Heart left ventricle (tissue), 16 donors: ENCODE measurements around the gene ADAMTSL1. TPM values are rescaled to one million over a fixed set of nuclear protein-coding genes. Genes with fewer than 3 reads are reported as not detected.

Source experiments
- ATAC-seq, 4 donors: fragments of 200-7000 bp; cut with Tn5 transposase; one replicate each; pipeline ENCODE4 v1.9.1; 2020 to 2022; ENCODE audit warnings: moderate library complexity in 4 of 4, mild to moderate bottlenecking in 3 of 4, moderate number of reproducible peaks in 1 of 4
- DNase-seq, 5 donors: peaks; one replicate each; pipeline ENCODE4 v3.0.0-alpha.2; 2020
- H3K27ac ChIP-seq, 12 donors: fragments of 200-600 bp; sonication (generic) in 4 of 12; one replicate each; pipeline versions ENCODE4 v1.5.0 to v1.8.0; 2016 to 2022; ENCODE audit warnings: mild to moderate bottlenecking in 2 of 12
- H3K27me3 ChIP-seq, 9 donors: fragments of 200-600 bp; sonication (generic) in 2 of 9; one replicate each; pipeline versions ENCODE4 v1.5.1 to v1.8.0; 2016 to 2022; ENCODE audit warnings: mild to moderate bottlenecking in 3 of 9
- H3K36me3 ChIP-seq, 9 donors: fragments of 200-600 bp; sonication (generic) in 2 of 9; one replicate each; pipeline versions ENCODE4 v1.5.0 to v1.8.0; 2018 to 2022; ENCODE audit warnings: mild to moderate bottlenecking in 2 of 9
- H3K4me1 ChIP-seq, 12 donors: fragments of 200-600 bp; sonication (generic) in 4 of 12; one replicate each; pipeline versions ENCODE4 v1.5.0 to v1.8.0; 2016 to 2022; ENCODE audit warnings: mild to moderate bottlenecking in 3 of 12
- H3K4me3 ChIP-seq, 12 donors: fragments of 200-600 bp; sonication (generic) in 4 of 12; one replicate each; pipeline versions ENCODE4 v1.5.0 to v1.8.0; 2017 to 2022; ENCODE audit warnings: mild to moderate bottlenecking in 9 of 12, moderate library complexity in 4 of 12
- H3K9me3 ChIP-seq, 12 donors: fragments of 200-600 bp; sonication (generic) in 4 of 12; one replicate each; pipeline versions ENCODE4 v1.5.0 to v1.8.0; 2016 to 2022; ENCODE audit warnings: mild to moderate bottlenecking in 1 of 12
- CTCF ChIP-seq, 12 donors: fragments of 200-600 bp; sonication (generic) in 4 of 12; IDR thresholded peaks; one replicate each; pipeline versions ENCODE4 v1.5.0 to v1.8.0; 2018 to 2022; ENCODE audit warnings: antibody characterized with exemption in 12 of 12, mild to moderate bottlenecking in 5 of 12
- POLR2A ChIP-seq, 2 donors: fragments of 450-650 bp; IDR thresholded peaks; one replicate each; pipeline ENCODE4 v1.6.1; 2017; ENCODE audit warnings: antibody characterized with exemption in 2 of 2, mild to moderate bottlenecking in 2 of 2, moderate library complexity in 2 of 2
- WGBS, 4 donors: extraction: QIAGEN DNeasy Blood & Tissue Kit in 2 of 4; methylation state at CpG; one replicate each; pipeline versions ENCODE4 v1.1.5 to v1.1.7; 2013 to 2018; 5-methylcytosine and 5-hydroxymethylcytosine counted together
- intact Hi-C, 10 donors: fragments of 100-400 bp; cut with DNase I; formaldehyde crosslinking; loops; one replicate each; pipeline versions ENCODE4 v1.11.1 to v1.14.2; 2022
- polyA plus RNA-seq, 2 donors: library from polyadenylated mRNA; stranded (reverse); fragments of 200-250 nt; gene quantifications; one replicate each; pipeline ENCODE4 v1.2.3, GENCODE V29; 2013
- total RNA-seq, 9 donors: library from RNA; depleted of rRNA in 2 of 9; stranded (reverse); fragments of >200 nt in 2 of 9; fragmentation: NEBNext Ultra II Directional in 3 of 9; extraction: Animal tissue kit (Norgen Biotek cat#: 25700) in 3 of 9; gene quantifications; one replicate each; pipeline versions ENCODE4 v1.1.0 to v1.2.4, GENCODE V29; 2016 to 2023
- donor health status: ischemic (EF 13 %, LVEDD 7.1; RV severe dilation, severe dysfunction).
- donor health status: healthy with polysubstance abuse.
- donor health status: DM: no; HTN: yes; CAD: no.
- donor health status: DM: no; HTN: no; CAD: no.
- donor health status: ischemic (EF 25% LVEDD 6.9; RV normal size, moderate dysfunction).
- donor health status: ischemic (EF 25% LVEDD 5.7; RV mildly dilated, moderate dysfunction).
- donor health status: healthy.
- donor health status: DM: yes; HTN: yes; CAD: no.
- donor health status: ischemic (EF 35%, LVEDD 5.7; RV mildly dilated, moderate dysfunction).
- donor health status: nonischemic (EF 11% LVEDD 7.7; RV severe dilation, severe dysfunction).
- donor health status: DM: yes; HTN: yes; CAD: no.
- donor health status: PGD.
- donor health status: ischemic (EF 29% LVEDD 5.4; RV normal size, mild dysfunction).
- donor health status: nonischemic (EF 23%, LVEDD 6.1; RV moderate dilation, normal function).

Gene ADAMTSL1
- total and polyA plus RNA-seq, 11 donors, result 0.46 to 4.7 (median 1.1) TPM

GRCh38 chr9:18921366-18922075 lies 447.6 kb downstream of the ADAMTSL1 start:
- intact Hi-C loops, result loop anchor here in 1 of 10 donors (10.0 kb wide), 1 partner anchor 57 kb away; no protein-coding TSS in a partner anchor
- Histone ChIP-seq H3K9me3 (no peaks in the 10 kb centered on the region), H3K36me3 (no peaks in the 10 kb centered on the region), H3K27ac (no peak overlapping the region), H3K27me3 (no peaks in the 10 kb centered on the region), H3K4me1 (peaks cover 0 to 23% (median 4%) of the 10 kb centered on the region in 12 donors), H3K4me3 (no peak overlapping the region)
- TF ChIP-seq POLR2A (IDR thresholded peaks at IDR 0.05), result no peak
- TF ChIP-seq CTCF (IDR thresholded peaks at IDR 0.05), result no peak
- ATAC-seq, result peak in 1 of 4 donors; percentile 22
- DNase-seq, result no peak
- WGBS, 4 donors, result 77 to 89% (median 82%) methylated on average over 7 of the region's 7 CpGs

GRCh38 chr9:18922161-18922885 lies 448.4 kb downstream of the ADAMTSL1 start:
- Histone ChIP-seq H3K4me3 (no peak overlapping the region), H3K27me3 (no peaks in the 10 kb centered on the region), H3K27ac (no peak overlapping the region), H3K36me3 (no peaks in the 10 kb centered on the region), H3K4me1 (peaks cover 0 to 23% (median 4%) of the 10 kb centered on the region in 12 donors), H3K9me3 (no peaks in the 10 kb centered on the region)
- TF ChIP-seq POLR2A (IDR thresholded peaks at IDR 0.05) (no peak), CTCF (IDR thresholded peaks at IDR 0.05) (no peak)
- 78 to 89% (median 84%) methylated on average over 8 of the region's 8 CpGs for WGBS, 4 donors
- ATAC-seq, result no peak
- DNase-seq, result no peak
- intact Hi-C loops, result loop anchor here in 1 of 10 donors (10.0 kb wide), 1 partner anchor 58 kb away; no protein-coding TSS in a partner anchor

GRCh38 chr9:18923167-18923566 lies 449.2 kb downstream of the ADAMTSL1 start:
- WGBS, 4 donors, result 45 to 62% (median 60%) methylated on average over 2 of the region's 2 CpGs
- no peaks in the 10 kb centered on the region for H3K9me3 ChIP-seq

More at GRCh38 chr9:18923167-18923566, 449.2 kb downstream of the ADAMTSL1 start:
- H3K27ac ChIP-seq, result no peak overlapping the region
- H3K36me3 ChIP-seq, result no peaks in the 10 kb centered on the region
- no peak for TF ChIP-seq POLR2A (IDR thresholded peaks at IDR 0.05)
- no peak for TF ChIP-seq CTCF (IDR thresholded peaks at IDR 0.05)
- intact Hi-C loops, result loop anchor here in 1 of 10 donors (10.0 kb wide), 1 partner anchor 58 kb away; no protein-coding TSS in a partner anchor
- no peak for ATAC-seq
- no peaks in the 10 kb centered on the region for H3K27me3 ChIP-seq
- no peak for DNase-seq
- no peak overlapping the region for H3K4me3 ChIP-seq
- H3K4me1 ChIP-seq, result peaks cover 0 to 23% (median 4%) of the 10 kb centered on the region in 12 donors
